Myocyte (in vitro differentiated cells): ENCODE data around the gene CRIP2. TPM values are rescaled to one million over a fixed set of nuclear protein-coding genes. Genes with fewer than 3 reads are reported as not detected.

Experiments used
- DNase-seq: peaks from one replicate; pipeline ENCODE4 v3.0.0-alpha.2; 2012; ENCODE audit warnings: low read depth
- total RNA-seq: library from RNA; depleted of rRNA; stranded (reverse); fragments of >200 nt; gene quantifications from 2 replicates; pipeline ENCODE4 v1.2.3, GENCODE V29; 2014

Gene CRIP2
- total RNA-seq, 1 donor from 2014 or later = 586 TPM

DNA sequence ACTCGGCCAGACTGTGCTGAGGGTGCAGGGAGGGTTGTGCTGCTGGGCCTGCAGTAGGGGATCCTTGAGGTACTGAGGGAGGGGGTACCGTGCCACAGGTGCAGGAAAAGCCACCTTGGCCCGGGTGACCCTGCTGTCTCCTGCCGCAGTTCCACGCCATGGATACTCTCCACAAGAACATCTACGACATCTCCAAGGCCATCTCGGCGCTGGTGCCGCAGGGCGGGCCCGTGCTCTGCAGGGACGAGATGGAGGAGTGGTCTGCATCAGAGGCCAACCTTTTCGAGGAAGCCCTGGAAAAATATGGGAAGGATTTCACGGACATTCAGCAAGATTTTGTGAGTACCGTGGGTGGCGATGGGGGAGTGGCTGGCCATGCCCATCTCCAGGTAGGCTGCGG, 14.0 kb upstream of the CRIP2 start:
- no peak for DNase-seq

DNA sequence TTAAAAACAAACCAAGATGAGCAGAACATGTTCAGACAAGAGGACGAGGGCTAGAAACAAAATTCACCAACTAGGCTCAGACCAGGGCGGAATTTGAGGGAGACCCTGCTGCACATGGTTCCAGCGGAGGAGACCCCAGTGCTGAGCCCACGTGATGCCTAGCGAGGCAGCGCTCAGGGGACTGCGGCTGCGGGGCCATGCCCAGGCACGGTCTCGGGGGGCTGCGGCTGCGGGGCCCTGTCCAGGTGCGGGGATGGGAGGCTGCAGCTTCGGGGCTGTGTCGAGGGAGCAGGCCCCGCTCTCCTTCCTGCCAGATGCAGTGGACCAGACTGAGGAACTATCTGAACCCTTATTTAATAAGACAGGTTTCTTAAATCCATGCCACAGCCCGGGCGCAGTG, 12.7 kb upstream of the CRIP2 start:
- DNase-seq = no peak

DNA sequence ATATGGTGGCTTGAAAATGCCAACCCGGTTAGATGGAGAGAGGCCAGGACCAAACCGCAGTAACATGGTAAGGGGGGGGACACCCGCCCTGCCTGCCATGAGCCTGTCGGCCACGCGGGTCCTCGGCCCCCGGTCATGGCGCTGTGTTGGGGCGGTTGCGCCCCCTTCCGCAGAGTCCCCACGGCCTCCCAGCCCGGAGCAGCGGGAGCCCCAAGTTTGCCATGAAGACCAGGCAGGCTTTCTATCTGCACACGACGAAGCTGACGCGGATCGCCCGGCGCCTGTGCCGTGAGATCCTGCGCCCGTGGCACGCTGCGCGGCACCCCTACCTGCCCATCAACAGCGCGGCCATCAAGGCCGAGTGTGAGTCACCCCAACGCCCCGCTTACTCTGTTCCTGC, 10.1 kb upstream of the CRIP2 start:
- DNase-seq = no peak

DNA sequence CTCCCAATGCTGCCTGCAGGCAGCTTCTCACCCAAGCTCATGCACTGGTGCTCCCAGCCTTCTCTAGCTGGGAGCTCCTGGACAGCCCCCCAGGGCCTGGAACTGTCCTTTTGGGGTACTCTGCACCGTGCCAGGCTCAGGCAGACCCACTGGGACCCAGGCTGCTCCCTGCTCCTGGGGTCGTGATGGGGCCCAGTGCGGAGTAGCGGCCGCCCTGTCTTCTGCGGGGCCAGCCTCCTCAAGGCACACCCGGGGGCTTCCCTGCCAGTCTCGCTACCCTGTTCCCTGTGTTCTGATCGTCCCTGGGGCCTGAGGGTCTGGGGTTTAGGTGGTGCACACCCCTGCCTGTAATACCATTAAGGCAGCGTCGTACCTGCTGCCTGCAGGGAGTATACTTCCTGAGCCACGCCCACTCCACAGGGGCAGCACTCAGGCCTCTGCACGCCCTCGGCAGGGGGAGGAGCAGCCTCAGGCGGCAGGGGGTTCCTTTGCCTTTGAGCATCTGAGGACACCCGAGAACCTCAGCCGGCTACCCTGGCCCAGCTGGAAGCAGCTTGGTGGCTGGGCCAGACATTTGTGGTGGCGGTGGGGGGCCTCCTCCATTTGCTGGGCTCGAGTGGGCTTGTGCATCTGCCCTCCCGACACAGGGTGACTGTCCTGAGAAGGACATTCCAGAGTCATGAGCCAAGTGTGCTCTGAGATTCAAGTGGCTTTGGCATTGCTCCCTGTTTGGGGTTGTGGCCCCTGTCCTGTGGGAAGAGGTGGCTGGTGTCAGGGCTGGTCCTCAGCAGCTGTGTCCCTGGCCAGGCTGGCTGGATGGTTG, 9.2 kb upstream of the CRIP2 start:
- DNase-seq = peak; percentile 99

DNA sequence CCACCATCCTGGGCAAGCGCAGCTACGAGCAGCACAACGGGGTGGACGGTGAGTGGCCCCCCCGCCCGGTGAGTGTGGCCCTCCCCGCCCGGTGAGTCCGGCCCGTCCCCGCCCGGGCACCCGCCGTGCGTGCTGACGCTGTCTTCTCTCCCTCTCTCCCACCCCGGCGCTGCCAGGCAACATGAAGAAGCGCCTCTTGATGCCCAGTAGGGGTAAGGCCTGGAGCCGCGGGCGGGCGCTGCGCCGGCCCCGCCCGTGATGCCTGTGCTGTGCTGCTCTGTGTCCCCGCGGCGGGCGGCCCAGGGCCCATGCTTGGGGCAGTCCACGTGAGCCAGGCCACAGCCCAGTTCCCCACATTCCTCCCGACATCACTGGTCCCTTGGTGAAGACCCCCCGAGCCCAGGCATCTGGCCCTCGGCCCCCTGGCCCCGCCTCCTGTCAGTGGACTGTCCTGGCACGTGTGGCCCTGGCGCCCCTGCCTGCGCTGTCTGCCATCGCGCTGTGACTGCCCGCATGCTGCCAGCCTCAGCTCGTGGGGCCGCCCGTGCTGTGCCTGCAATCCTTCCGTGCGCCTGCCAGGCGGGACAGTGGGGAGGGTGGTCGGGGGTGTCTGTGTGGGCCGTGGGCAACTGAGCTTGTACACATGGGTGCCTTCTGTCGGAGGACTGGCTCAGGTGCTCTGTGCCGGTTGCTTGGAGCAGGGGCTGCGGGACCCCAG, 7.9 kb upstream of the CRIP2 start:
- no peak for DNase-seq

DNA sequence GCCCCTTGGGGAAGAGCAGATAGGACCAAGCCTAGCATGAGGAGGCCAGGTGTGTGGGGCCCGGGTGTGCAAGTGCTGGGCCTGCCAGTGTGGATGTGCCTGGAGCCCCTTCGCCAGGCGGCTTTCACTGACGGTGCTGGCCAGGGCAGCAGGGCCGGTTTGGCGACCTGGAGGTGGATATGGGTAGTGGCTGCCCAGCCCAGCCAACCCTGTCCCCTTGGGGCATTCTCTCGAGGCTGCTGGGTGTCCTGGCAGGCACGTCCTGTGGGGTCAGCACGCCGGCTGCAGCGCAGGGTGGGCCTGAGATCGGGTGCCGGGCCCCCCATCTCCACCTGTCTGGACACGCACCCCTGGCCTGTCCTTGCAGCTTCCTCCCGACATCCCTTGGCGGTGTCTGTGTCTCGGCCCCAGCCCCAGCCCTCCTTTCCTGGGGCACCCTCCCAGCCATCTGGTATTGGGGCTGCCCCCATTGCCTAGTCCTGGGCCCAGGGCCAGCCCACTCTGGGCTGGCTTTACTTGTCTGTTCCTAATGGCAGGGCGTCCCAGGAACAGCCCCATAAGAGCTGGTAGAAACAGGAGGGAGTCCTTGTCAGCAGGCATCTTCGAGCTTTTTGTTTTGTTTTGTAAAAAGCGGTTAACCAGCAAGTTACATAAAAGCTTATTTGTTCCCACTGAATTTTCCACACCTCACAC, 7.2 kb upstream of the CRIP2 start:
- DNase-seq = no peak

DNA sequence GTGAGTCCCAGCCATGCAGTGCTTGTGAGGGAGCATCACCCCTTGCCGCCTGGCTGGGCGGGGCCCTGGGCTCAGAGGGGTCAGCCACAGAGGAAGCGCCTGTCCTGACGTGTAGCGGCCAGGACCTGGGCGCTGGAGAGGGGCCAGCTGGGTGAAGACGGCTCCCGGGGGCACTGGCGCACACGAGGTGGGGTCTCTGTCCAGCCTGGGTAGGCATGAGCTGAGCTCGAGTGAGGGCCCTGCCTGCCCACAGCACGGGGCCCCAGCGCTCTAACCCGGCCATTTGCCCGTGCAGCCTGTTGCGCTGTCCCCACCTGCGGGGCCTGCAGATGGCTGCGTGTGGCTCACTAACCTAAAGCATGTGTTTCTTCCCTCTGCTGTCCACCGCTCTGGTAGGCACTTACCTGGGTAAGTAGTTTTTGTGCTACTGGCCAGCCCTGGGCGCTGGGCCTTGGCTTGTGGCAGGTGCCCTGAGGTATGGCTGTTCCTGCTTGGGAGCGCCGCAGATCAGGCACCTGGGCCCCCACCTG, 6.6 kb upstream of the CRIP2 start:
- DNase-seq = no peak

DNA sequence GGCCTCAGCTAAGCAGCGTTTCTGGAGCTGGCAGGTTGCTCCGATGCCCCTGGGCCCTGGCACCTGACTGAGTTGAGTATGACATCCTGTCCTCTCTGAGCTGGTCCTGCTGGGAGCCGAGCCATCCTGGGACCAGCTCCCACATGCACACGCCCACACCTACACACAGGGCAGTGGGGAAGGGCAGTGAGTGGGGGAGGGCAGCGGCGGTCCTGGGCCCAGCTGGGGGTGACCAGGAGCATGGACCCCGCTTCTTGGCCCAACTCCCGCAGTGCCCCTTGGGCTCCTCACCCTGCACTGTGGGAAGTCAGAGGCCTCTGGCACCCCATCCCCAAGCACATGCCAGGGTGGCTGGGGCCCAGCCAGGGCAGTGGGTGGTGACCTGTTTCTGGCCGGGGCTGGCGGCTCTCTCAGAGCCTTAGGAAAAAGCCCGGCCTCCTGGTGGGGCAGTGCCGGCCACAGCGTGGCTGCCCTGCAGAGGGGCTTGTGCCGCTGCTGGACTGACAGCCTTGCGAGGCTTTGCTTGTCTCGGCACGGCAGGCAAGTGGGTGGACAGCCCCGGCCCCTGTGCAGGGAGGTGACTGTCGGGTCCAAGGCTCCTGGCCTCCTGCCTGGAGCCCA, 5.9 kb upstream of the CRIP2 start:
- DNase-seq = no peak

DNA sequence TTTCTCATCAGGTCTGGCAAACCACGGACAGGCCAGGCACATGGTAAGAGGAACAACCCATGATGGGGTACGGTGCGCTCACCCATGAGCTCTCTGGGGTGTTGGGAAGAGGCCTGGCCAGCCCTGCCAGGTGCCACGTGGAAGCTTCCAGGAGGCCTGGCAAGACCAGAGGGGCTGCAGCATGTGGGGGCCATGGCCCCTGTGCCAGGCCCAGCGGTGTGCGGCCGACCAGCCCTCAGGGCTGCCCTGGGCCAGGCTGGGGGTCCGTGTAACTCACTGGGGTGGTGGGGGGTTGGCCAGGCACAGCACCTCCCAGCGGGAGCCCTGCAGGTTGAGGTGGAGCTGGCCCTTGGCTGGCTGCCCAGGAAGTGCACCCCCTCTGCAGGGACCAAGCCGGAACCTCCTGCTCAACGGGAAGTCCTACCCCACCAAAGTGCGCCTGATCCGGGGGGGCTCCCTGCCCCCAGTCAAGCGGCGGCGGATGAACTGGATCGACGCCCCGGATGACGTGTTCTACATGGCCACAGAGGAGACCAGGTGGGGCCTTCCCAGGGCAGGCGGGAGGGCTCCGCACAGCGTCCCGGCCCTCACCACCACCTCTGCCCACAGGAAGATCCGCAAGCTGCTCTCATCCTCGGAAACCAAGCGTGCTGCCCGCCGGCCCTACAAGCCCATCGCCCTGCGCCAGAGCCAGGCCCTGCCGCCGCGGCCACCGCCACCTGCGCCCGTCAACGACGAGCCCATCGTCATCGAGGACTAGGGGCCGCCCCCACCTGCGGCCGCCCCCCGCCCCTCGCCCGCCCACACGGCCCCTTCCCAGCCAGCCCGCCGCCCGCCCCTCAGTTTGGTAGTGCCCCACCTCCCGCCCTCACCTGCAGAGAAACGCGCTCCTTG, 4.9 kb upstream of the CRIP2 start:
- no peak for DNase-seq

DNA sequence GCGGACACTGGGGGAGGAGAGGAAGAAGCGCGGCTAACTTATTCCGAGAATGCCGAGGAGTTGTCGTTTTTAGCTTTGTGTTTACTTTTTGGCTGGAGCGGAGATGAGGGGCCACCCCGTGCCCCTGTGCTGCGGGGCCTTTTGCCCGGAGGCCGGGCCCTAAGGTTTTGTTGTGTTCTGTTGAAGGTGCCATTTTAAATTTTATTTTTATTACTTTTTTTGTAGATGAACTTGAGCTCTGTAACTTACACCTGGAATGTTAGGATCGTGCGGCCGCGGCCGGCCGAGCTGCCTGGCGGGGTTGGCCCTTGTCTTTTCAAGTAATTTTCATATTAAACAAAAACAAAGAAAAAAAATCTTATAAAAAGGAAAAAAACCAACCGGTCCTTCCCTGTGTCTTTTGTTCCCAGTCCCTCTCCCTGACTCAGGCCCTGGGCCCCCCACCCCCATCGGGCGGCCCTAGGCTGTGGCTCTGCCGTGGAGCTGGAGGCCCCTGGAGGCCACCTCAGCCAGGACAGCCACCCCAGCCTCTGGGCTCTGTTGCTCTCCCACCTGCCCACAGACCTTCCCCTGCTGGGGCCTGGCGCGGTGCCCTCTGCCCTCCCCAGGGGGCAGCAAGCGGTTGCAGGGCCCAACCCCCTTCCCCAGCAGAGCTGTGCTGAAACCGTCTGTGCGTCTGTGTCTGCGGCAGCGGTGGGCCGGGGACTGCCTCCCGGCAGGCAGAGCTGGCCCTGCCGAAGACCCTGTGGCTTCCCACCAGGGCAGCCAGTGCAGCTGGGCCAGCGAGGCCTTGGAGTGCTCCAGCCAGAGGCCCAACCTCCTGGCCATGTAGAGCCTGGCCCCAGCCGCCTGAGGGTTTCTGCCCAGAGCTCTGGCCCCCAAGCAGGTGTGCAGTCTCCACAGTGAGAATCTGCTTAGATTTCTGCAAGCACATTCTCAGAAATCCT, 4.0 kb upstream of the CRIP2 start:
- peak; percentile 60 for DNase-seq

DNA sequence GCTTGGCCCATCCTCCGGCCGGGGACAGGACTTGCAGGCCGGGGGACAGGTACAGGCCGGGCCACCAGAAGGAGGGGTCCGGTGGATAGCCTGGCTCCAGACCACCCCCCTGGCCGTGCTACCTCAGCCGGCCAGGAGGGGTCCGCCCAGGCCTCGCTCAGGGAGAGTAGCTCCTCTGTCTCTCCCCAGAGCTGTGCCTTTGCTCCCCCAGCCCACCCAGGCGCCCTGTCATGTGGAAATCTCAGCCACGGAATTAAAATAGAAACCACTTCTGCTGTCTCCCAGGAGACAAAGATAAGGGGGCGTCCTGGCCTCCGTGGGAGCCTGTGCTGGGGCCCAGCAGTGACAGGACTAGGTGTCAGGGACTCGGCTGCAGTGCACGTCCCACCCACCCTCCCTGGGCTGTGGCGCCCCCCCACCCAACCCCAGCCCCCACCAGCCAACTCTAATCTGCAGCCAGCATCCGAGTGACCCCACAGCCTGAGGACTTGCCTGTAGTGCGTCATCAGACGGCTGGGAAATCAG, 3.3 kb upstream of the CRIP2 start:
- DNase-seq = peak; percentile 42

DNA sequence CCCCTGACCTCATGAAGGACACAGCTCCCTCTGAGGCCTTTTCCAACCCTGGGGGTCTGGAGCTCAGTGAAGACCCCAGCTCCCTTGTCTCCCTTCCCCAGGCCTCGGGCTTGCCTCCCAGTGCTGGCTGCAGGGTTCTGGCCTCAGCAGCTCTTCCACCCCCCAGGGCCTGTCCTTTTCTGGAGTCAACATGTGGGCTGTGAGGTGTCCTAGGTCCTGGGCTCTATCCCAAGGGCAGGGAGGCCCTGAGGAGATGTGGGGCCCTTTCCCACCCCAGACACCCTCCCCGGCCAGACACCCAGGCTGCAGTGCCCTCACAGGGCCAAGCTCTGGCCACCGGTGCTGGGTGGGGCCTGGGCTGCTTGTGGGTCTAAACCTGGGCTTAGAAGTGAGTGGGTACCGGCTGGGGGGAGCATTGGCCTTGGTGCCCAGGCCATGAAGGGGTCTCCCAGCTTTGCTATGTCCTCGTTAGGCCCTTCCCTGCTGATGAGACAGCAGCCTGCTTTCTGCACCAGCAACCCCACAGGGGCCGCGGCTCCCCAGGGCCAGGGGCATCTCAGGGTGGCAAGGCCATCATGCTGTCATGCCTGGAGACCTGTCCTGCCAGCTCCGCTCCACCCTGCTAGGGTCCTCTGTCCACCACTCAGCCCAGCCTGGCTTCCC, 2.7 kb upstream of the CRIP2 start:
- no peak for DNase-seq

DNA sequence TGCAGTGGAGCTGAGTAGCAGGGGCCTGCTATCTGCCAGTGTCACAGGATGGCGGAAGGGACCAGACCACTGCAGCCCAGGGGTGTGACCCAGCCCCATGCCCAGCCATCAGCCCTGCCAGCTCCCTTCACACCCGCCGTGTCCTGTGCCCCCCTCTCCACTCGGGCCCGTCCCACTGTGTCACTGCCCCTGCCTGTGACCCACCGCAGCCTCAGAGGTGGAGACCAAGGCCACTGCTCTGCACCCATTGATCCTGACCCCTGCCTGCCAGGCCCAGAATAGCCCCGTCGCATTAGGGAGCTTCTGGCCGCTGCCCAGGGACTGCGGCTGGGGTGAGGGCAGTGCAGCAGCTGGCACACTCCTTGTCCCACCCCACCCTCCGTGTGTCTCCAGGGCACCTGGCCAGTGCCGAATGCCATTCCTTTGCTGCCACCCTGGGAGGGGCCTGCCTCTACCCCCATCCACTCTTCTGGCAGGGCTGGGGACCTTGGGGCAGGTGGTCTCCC, 2.1 kb upstream of the CRIP2 start:
- peak; percentile 94 for DNase-seq

DNA sequence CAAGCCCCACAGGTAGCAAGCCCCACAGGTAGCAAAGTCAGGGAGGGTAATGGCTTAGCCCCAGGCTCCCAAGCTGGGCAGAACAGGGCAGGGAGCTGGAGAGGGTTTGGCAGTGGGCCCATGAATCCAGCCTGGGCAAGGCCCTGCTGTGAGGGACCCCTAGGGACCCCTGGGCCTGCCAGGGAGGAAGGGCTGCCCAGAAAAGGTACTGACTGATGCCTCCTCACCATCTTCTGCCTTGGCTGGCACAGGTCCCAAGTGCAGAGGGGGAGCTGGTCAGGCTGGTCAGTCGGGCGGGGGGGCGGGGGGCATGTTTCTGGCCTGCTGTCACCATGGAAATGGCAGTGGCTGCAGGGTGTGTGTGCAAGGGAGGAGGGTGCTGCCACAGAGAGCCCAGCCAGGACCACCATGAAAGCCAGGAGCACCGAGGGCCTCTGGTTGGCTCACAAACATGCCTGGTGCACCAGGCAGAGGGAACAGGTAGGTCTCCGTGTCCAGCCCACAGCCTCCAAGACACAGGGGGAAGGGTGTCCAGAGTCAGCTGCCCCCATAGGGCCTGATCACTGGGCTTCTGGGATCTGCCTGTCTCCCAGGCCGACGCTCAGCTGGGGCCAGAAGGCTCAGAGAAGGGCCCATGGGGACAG, 1.5 kb upstream of the CRIP2 start:
- DNase-seq = peak; percentile 70

DNA sequence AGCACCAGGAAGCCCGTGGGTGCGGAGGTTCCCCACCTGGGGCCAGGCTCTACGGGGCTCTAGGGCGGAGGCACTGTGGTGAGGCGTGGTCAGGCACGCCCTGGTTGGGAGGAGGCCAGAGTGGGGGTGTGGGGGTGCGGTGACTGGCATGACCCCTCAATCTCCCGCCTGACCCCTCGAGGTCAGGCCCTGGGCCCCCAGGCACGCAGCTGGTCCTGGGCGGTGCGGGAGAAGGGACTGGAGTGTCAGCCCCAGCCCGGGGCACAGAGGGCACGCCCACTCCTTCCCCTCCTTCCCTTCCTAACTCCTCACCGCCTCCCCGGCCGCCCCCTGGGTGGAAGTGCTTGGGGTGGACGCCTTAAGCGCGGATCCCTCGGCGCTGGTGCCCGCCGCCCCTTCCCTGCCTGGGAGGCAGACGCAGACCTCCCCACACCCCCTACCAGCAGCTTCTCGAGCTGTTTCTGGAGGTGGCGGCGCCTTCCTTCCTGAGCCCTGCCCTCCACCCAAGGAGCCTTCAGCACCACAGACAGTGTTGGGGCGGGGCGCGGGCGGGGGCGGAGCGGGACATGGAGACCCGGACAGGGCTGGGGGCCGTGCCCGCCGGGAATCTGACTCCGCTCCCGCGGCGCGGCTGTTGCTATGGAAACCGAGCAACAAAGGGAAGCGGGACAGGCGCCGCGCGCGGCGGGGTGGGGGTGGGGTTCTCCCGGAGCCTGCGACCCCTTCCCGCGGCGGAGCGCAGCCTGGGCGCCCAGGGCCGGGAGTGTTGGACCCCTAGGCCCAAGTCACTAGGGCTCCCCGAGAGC, 741 bp upstream of the CRIP2 start:
- peak; percentile 95 for DNase-seq

DNA sequence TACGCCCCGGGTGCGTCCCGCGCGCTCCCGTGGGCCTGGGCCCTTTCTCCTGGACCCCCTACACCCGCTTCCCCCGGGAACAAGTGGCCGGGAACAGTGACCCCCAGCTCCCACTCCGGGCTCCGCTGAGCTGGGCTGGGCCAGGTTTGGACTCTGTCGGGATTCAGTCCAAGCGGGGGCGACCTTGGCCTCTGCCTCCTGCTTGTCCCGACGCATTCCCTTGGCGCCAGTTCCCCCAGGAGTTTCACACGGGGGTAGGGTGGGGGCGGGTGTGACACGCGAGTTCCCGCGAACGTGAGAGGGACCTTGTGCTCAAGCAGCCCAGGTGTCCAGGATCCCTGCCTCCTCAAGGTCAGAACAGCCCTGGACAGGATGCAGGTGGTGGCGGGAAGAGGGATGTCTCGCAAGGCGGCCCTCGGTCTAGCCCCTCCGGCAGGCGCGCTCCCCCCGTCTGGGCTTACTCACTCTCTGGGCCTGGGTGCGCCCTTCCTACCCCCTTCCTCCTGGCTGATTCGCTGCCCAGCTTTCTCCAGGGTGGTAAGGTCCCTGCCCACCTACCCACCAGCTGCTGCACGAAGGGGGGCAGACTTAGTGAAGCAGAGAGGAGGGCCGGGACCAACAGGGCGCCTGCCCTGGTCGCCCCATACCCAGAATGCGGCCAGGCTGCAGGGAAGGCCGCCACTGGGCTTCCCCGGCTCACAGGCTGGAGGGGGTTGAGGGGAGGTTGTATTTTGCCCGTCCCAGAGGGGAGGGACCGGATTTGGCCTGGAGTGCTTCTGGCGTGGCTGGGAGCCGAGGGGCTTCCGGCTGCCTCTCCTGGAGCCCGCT, 862 bp downstream of the CRIP2 start:
- DNase-seq = peak; percentile 73
